Osteocyte (in vitro differentiated cells): ENCODE measurements around the gene EFCC1. TPM values are rescaled to one million over a fixed set of nuclear protein-coding genes. Genes with fewer than 3 reads are reported as not detected.

ENCODE experiments used
- DNase-seq: peaks from one replicate; pipeline ENCODE4 v3.0.0; 2021; ENCODE audit warnings: mixed read lengths; ENCODE audit not compliant: unreplicated experiment; ENCODE audit errors: extremely low spot score
- H3K27ac Mint-ChIP-seq: one replicate; pipeline ENCODE4 v1.8.0; 2021; ENCODE audit warnings: mild to moderate bottlenecking, mixed read lengths; ENCODE audit not compliant: unreplicated experiment
- H3K27me3 Mint-ChIP-seq: one replicate; pipeline ENCODE4 v1.8.0; 2021; ENCODE audit warnings: mixed read lengths; ENCODE audit not compliant: unreplicated experiment
- H3K36me3 Mint-ChIP-seq: one replicate; pipeline ENCODE4 v1.8.0; 2021; ENCODE audit warnings: mixed read lengths; ENCODE audit not compliant: unreplicated experiment
- H3K4me1 Mint-ChIP-seq: one replicate; pipeline ENCODE4 v1.8.0; 2021; ENCODE audit warnings: mixed read lengths; ENCODE audit not compliant: unreplicated experiment
- H3K4me3 Mint-ChIP-seq: one replicate; pipeline ENCODE4 v1.8.0; 2021; ENCODE audit warnings: mild to moderate bottlenecking, moderate library complexity, mixed read lengths; ENCODE audit not compliant: unreplicated experiment
- H3K9me3 Mint-ChIP-seq: one replicate; pipeline ENCODE4 v1.8.0; 2021; ENCODE audit warnings: mixed read lengths; ENCODE audit not compliant: unreplicated experiment
- total RNA-seq: library from RNA; stranded (reverse); gene quantifications from 2 replicates; pipeline ENCODE4 v1.2.1, GENCODE V29; 2021
- TF ChIP-seq, protein P1 (sequence below): fragments of 200-600 bp; sonication (generic); IDR thresholded peaks from 2 replicates; pipeline ENCODE4 v1.5.0; 2021; ENCODE audit warnings: antibody characterized with exemption, mild to moderate bottlenecking, moderate library complexity

EFCC1 gene
- total RNA-seq, 1 donor from 2014 or later = not detected

DNA sequence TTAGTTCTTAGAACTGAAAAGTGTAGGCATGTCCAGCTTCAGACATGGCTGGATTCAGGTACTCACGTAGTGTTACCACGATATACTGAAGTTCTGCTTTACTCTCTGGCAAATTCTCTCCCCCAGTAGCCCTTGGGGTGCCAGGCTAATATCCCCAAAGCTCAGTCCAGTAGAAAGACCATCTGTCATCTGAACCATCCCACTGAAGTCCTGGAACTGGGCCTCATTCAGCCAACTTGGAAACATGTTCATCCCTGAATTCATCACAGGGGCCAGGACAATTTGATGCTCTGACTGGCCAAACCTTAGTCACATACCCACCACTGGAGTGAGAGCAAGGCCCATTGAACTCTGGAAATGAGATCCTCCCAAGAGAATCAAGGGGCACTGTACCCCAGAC is 8.2 kb downstream of the EFCC1 start:
- TF ChIP-seq, protein P1, sequence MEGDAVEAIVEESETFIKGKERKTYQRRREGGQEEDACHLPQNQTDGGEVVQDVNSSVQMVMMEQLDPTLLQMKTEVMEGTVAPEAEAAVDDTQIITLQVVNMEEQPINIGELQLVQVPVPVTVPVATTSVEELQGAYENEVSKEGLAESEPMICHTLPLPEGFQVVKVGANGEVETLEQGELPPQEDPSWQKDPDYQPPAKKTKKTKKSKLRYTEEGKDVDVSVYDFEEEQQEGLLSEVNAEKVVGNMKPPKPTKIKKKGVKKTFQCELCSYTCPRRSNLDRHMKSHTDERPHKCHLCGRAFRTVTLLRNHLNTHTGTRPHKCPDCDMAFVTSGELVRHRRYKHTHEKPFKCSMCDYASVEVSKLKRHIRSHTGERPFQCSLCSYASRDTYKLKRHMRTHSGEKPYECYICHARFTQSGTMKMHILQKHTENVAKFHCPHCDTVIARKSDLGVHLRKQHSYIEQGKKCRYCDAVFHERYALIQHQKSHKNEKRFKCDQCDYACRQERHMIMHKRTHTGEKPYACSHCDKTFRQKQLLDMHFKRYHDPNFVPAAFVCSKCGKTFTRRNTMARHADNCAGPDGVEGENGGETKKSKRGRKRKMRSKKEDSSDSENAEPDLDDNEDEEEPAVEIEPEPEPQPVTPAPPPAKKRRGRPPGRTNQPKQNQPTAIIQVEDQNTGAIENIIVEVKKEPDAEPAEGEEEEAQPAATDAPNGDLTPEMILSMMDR = no peak
- H3K9me3 Mint-ChIP-seq = no peaks in the 10 kb centered on the region
- H3K27me3 Mint-ChIP-seq = peaks cover 19% of the 10 kb centered on the region
- H3K4me1 Mint-ChIP-seq = peaks cover 11% of the 10 kb centered on the region
- no peak for DNase-seq
- no peak overlapping the region for H3K4me3 Mint-ChIP-seq
- H3K36me3 Mint-ChIP-seq = no peaks in the 10 kb centered on the region
- no peak overlapping the region for H3K27ac Mint-ChIP-seq

DNA sequence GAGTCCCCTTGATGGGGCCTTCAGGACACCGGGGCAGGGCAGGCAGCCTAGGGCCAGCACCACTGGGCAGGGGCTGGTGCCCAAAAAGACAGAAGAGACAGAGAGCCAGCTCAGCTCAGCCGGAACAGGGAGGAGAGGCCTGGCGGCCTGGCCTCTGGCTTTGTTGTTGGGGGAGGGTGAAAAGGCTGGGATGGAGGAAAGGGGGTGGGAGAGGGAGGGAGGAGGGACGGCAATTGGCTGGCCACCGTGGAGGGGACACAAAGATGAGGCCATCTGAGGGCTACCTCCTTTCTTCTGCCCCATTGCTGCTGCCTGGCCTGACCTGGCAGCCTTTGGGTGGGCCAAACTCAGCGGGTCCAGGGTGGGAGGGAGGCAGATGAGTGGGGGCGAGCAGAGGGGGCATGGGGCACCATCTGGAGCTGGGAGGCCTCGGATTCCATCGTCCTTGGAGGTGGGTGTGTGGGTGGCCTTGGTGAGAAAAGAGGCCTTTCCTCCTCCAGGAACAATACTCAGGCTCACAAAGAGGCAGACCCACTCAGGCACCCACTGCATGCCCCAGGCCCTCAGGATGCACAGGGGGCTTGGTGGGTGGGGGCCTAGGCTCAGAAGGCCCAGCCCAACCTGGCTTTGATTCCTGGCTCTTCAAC is 9.3 kb downstream of the EFCC1 start:
- Mint-ChIP-seq H3K4me1 (peaks cover 5% of the 10 kb centered on the region), H3K36me3 (no peaks in the 10 kb centered on the region), H3K27me3 (peaks cover 19% of the 10 kb centered on the region), H3K9me3 (no peaks in the 10 kb centered on the region), H3K4me3 (no peak overlapping the region), H3K27ac (no peak overlapping the region)
- TF ChIP-seq, protein P1 = no peak
- no peak for DNase-seq

DNA sequence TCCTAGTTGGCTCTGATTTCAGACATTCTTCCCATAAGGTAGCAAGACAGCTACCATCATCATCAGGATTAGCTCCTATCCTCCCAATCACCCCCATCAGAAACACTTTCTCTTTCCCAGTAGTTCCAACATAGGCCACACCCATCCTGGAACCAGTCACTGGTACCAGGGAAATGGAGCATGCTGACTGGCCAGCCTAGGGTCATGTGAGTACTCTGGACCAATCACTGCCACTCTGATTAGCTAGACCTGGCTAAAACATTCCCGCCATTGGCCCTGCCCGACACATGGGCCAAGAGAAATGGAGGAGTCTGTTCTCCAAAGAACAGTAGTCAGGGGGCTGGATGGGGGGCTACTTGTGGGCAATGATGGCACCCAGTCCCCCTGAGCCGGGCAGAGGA is 12.4 kb downstream of the EFCC1 start:
- Mint-ChIP-seq H3K4me1 (no peaks in the 10 kb centered on the region), H3K36me3 (no peaks in the 10 kb centered on the region), H3K27me3 (peaks cover 7% of the 10 kb centered on the region)

DNA sequence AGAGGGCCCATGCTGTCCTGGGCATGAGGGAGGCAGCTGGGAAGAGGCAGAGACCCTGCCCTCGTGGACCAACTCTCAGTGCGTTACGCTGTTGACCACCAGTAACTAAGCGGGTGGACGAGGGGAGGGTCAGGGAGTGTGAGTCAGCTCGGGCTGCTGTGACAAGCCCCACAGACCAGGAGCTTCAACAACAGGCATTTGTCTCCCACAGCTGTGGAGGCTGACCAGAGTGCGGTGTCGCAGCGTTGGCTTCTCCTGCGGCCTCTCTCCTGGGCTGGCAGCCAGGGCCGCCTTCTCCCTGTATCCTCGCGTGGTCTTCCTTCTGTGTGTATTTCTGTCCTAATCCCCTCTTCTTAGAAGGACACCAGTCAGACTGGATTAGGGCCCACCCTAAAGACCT is 13.0 kb downstream of the EFCC1 start:
- Mint-ChIP-seq H3K36me3 (no peaks in the 10 kb centered on the region), H3K4me1 (no peaks in the 10 kb centered on the region), H3K9me3 (no peaks in the 10 kb centered on the region), H3K27me3 (peaks cover 8% of the 10 kb centered on the region), H3K27ac (no peak overlapping the region), H3K4me3 (no peak overlapping the region)
- DNase-seq = no peak
- TF ChIP-seq, protein P1 = no peak

More for the DNA sequence above, 12.4 kb downstream of the EFCC1 start:
- no peak overlapping the region for H3K27ac Mint-ChIP-seq
- H3K9me3 Mint-ChIP-seq = no peaks in the 10 kb centered on the region
- TF ChIP-seq, protein P1 = no peak
- no peak for DNase-seq
- H3K4me3 Mint-ChIP-seq = no peak overlapping the region

DNA sequence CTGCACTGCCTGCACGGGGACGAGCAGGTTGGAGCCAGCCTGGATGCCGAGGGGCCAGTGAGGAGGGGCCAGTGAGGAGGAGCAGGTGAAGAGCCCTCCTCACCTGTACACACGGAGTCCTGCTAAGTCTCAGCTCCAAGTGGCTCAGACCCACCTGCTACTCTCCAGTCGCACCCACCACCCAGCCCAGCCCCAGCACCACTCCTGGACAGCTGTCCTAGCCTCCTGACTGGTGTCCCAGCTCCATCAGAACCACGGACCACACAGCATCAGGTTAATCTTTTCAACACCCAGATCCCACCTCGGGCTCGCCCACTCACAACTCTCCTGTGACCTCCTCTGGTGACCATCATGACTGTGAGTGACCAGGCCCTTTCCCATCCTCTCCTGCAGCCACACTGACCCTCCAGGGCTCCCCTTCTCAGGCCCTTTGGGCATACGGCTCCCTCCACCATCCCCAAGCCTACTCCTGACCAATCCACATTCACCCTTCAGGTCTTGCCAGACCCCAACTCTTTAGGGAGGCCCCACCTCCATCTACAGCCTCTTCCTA is 13.8 kb downstream of the EFCC1 start:
- no peak overlapping the region for H3K4me3 Mint-ChIP-seq
- TF ChIP-seq, protein P1 = no peak
- H3K27me3 Mint-ChIP-seq = peaks cover 7% of the 10 kb centered on the region
- H3K4me1 Mint-ChIP-seq = no peaks in the 10 kb centered on the region
- no peaks in the 10 kb centered on the region for H3K36me3 Mint-ChIP-seq
- H3K27ac Mint-ChIP-seq = no peak overlapping the region
- H3K9me3 Mint-ChIP-seq = no peaks in the 10 kb centered on the region
- no peak for DNase-seq
